GM19239 (cell line): Measurements from ENCODE around the gene DCAF10.
A peak's percentile ranks its signal among the peaks of the same experiment; 100 is the strongest.
"Not testable (repeated sequence)": the region's sequence is repeated elsewhere in the genome, so short reads cannot be mapped to it uniquely, and the experiment has no call there.

Experiments used
- DNase-seq: peaks from one replicate; pipeline ENCODE4 v3.0.0; 2011; ENCODE audit warnings: low spot score; ENCODE audit not compliant: insufficient read length
- FAIRE-seq: peaks from 2 replicates; lab custom pipeline; 2011; peaks lifted over from hg19 to GRCh38; lab: Jason Lieb, UNC

Gene DCAF10, protein sequence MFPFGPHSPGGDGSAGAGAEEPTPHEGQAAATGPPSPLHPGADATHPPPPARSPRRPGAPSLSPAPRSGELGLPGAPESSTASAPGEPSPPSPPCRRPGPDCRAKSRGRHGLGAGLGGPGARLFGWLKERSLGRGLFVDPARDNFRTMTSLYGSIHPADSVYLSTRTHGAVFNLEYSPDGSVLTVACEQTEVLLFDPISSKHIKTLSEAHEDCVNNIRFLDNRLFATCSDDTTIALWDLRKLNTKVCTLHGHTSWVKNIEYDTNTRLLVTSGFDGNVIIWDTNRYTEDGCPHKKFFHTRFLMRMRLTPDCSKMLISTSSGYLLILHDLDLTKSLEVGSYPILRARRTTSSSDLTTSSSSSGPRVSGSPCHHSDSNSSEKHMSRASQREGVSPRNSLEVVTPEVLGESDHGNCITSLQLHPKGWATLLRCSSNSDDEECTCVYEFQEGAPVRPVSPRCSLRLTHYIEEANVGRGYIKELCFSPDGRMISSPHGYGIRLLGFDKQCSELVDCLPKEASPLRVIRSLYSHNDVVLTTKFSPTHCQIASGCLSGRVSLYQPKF

DNA sequence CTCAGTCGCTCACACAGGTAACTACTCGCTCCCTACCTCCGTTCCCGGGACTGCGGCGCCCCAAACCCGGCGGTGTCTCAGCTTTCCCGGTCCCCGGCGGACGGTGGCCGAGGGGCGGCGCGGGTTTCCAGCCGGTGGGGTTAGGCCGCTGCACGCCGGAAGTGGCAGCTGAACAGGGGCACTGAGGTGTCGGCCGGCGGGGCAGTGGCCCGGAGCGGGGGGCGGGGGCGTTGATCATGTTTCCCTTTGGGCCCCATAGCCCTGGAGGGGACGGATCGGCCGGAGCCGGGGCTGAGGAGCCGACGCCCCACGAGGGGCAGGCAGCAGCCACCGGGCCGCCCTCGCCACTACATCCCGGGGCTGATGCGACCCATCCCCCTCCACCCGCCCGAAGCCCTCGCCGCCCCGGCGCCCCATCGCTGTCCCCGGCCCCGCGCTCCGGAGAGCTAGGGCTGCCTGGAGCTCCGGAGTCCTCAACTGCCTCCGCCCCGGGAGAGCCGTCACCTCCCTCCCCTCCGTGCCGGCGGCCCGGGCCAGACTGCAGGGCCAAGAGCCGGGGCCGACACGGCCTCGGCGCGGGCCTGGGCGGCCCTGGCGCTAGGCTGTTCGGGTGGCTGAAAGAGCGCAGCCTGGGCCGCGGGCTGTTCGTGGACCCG is at the start of gene DCAF10:
TSS of gene DCAF10 (plus strand) at position 167 of the 656 bp plus-strand sequence. CDS start at position 237, 70 bp downstream.
- DNase-seq (peak; percentile 77), FAIRE-seq (no peak)

DNA sequence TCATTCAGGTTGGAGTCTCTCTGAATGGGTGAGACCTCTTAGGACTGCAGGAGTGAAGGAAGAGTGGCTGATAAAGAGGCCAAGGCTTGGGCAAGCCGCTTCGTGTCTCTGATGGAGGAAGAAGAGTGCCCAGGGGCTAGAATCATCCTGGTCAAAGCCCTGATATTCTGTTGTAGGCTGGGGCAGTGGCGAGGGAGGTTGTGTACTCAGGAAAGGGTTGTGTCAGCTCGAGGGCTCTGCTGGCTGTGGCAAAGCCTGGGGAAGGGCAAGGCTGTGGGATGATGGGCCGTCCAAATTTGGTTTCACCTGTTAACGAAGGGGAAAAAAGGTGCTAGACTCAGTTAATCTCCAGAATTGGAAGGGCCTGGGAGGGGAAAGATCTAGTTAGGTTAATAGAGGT is 49.4 kb upstream of the DCAF10 start:
- DNase-seq: no peak
- no peak for FAIRE-seq

- DNase-seq, FAIRE-seq: not testable (repeated sequence)
These were observed 48.9 kb upstream of the DCAF10 start for GRCh38 chr9:37751704-37752103.

- FAIRE-seq, DNase-seq: not testable (repeated sequence)
These were observed 48.5 kb upstream of the DCAF10 start for GRCh38 chr9:37752112-37752511.

DNA sequence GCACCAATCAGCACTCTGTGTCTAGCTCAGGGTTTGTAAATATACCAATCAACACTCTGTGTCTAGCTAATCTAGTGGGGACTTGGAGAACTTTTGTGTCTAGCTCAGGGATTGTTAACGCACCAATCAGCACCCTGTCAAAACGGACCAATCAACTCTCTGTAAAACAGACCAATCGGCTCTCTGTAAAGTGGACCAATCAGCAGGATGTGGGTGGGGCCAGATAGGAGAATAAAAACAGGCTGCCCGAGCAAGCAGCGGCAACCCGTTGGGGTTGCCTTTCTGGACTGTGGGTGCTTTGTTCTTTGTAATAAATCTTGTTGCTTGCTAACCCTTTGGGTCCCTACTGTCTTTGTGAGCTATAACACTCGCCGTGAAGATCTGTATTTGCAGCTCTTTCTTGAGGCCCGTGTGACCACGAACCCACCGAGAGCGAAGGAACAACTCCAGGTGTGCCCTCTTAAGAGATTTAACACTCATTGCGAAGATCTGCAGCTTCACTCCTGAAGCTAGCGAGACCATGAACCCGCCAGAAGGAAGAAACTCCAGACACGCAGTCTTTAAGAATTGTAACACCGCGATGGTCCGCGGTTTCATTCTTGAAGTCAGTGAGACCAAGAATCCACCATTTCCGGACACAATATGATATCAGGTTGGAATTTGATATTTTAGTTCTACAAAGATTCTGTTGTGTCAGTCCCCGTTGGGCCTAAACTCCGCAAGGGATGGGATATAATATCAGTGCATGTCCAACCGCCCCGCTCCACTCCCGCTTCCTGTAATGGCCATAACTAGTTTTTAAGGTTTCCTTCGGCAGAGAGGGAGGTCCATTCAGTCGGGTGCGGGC is 47.7 kb upstream of the DCAF10 start:
- FAIRE-seq: no peak
- DNase-seq: no peak

GRCh38 chr9:37753489-37754190 is 47.0 kb upstream of the DCAF10 start, which contains the start of gene TRMT10B:
Gene TRMT10B (plus strand): TSS chr9:37753805. CDS start chr9:37761932, 8,127 bp downstream.
- peak; percentile 94 for FAIRE-seq
- DNase-seq: peak; percentile 95

GRCh38 chr9:37758747-37759146 is 41.9 kb upstream of the DCAF10 start:
- DNase-seq: no peak
- no peak for FAIRE-seq

GRCh38 chr9:37760416-37761161 is 40.0 kb upstream of the DCAF10 start:
- FAIRE-seq (no peak), DNase-seq (no peak)

- FAIRE-seq (no peak), DNase-seq (no peak)
These were observed 39.1 kb upstream of the DCAF10 start for GRCh38 chr9:37761511-37761910.

DNA sequence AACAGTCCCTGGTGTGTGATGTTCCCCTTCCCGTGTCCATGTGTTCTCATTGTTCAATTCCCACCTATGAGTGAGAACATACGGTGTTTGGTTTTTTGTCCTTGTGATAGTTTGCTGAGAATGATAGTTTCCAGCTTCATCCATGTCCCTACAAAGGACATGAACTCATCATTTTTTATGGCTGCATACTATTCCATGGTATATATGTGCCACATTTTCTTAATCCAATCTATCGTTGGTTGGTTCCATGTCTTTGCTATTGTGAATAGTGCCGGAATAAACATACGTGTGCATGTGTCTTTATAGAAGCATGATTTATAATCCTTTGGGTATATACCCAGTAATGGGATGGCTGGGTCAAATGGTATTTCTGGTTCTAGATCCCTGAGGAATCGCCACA is 35.3 kb upstream of the DCAF10 start:
- not testable (repeated sequence) for FAIRE-seq, DNase-seq

DNA sequence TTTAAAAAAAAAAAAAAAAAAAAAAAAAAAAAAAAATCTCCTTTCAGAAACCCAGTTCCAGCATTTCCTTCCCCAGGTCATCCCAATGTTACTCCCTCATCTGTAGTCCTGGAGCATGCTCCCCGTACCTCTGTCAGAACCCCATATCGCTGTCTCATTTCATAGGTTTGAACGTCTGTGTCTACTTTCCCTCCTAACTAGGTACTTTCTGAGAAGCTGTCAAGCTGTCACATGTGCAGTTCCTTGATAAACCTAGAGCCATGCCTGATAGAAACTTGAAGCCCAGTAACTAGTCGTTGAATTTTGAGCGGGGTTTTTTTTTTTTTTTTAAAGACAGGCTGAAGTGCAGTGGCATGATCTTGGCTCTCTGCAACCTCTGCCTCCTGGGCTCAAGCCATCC is 31.3 kb upstream of the DCAF10 start:
- FAIRE-seq: no peak

GRCh38 chr9:37769995-37770394 is 30.6 kb upstream of the DCAF10 start:
- DNase-seq: no peak
- FAIRE-seq: no peak

More for the DNA sequence above, 31.3 kb upstream of the DCAF10 start:
- DNase-seq: no peak

DNA sequence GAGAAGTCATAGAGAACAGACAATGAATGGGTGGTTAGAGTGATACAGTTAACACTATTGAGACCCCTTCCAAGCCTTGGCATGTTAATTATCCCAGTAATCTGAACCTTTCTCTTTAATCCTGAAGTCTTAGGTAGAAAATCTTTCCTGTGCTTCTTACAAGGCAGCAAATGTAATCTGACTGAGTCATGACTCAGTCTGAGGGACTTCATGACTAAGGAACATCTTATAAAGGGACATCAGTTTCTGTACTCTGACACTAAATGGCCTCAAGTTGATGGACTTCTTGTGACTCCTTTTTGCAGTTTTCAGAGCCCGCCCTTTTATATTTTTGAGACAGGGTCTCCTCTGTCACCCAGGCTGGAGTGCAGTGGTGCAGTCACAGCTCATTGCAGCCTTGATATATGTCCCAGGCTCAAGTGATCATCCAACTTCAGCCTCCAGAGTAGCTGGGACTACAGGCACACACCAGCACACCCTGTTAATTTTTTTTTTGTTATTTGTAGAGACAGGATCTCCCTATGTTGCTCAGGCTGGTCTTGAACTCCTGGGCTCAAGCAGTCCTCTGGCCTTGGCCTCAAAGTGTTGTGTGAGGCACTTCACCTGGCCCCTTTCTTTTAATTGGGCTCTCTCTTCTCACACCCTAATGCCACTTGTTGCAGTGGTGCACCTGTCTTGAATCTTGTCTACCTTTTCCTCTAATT is 25.2 kb upstream of the DCAF10 start:
- DNase-seq: no peak
- FAIRE-seq: no peak

DNA sequence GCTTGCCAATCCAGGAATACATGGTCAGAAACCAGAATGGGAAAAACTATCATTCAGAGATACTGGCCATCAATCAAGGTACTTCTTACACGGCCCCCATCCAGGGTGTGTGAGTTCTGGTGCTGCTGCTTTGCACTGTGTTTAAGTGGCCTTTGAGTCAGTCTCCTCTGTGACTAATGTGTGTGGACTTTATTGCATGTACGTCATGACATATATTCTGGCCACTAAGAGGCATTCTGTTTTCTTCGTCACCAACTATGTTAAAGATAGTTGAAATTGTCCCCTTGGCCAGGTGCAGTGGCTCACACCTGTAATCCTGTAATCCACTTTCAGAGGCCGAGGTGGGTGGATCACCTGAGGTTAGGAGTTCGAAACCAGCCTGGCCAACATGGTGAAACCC is 24.3 kb upstream of the DCAF10 start:
- no peak for FAIRE-seq
- no peak for DNase-seq

- DNase-seq (no peak), FAIRE-seq (no peak)
These were observed 22.1 kb upstream of the DCAF10 start for GRCh38 chr9:37778534-37778933.

GRCh38 chr9:37784291-37784615 is 16.3 kb upstream of the DCAF10 start:
- FAIRE-seq (no peak), DNase-seq (no peak)

DNA sequence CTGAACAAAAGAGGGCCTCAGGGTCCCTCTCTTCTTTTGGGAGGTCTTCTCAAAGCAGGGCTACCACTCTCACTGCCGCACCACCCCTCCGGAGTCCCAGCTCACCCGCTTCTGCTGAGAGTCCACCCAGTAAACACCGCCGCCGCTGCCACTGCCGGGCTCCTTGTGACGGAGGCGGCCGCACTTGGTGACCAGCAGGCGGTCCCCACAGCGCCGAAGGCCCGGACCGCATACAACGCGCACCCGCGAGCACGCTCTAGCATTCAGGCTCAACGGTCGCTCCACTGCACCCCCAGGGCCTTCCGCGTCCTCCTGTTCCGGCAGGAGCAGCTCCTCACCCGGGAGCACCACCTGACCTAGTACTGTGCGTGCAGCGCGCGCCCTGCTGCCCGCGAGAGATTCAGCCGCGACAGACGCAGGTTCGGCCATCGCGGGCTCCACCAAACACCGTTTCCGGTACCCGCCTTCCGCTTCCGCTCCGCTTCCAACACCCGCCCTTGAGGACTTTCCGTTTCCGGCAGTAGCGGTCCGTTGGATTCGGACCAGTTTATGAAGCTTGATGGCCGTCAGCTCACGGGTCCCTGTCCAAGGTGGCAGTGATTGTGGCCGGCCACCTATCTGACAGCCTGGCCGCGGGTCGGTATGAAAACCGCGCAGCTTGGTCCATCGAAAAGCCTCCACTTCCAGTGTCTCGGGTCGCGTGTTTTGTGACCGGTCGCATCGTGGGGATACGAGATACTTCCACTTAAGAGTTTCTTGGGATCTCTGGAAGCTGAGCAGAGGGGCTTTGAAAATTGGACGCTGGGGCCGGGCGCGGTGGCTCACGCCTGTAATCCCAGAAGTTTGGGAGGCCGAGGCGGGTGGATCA is 15.7 kb upstream of the DCAF10 start, which contains the start of gene EXOSC3:
TSS of gene EXOSC3 (minus strand) at position 449 of the 868 bp plus-strand sequence. CDS start at position 429, 20 bp downstream.
- FAIRE-seq (peak; percentile 99), DNase-seq (peak; percentile 87)
